GM18868 (cell line): Measurements from ENCODE around the gene MEGF8.

Source experiments
- ATAC-seq: cut with Tn5 transposase; IDR thresholded peaks from one replicate; pipeline ENCODE4 v1.9.1; 2021; ENCODE audit warnings: mild to moderate bottlenecking, moderate library complexity; ENCODE audit not compliant: unreplicated experiment

MEGF8 gene

GRCh38 chr19:42303101-42303464, 22.4 kb upstream of the MEGF8 start:
- no peak for ATAC-seq

DNA sequence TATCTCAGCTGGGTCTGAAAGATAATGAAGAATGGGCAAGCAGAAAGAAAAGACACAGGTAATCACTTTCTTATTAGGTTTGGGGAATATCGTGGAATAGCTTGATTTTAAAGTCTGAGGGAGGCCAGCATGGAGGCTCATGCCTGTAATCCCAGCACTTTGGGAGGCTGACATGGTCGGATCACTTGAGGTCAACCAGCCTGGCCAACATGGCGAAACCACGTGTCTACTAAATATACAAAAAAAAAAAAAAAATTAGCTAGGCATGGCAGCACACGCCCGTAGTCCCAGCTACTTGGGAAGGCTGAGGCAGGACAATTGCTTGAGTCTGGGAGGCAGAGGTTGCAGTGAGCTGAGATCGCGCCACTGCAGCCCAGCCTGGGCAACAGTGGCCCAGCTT, 21.6 kb upstream of the MEGF8 start:
- ATAC-seq, result no peak

DNA sequence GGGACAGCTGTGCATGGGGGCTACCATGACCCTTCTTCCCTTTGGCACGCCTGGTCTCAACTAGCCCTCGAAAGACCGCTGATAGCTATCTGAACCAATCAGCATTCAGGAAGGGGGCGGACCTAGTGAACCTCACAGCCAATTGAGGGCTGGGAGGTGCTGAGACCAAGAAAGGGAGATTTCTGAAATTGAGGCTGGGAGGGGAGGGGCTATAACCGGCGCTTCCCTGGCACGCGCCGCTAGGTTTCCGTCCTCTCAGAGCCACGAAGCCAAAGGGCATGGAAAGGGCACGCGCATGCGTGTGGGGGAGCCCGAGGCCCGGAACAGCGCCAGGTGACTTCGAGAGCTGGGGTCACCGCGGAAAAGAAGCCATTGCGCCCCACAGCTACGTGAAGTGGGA, 18.8 kb upstream of the MEGF8 start:
- ATAC-seq, result no peak

DNA sequence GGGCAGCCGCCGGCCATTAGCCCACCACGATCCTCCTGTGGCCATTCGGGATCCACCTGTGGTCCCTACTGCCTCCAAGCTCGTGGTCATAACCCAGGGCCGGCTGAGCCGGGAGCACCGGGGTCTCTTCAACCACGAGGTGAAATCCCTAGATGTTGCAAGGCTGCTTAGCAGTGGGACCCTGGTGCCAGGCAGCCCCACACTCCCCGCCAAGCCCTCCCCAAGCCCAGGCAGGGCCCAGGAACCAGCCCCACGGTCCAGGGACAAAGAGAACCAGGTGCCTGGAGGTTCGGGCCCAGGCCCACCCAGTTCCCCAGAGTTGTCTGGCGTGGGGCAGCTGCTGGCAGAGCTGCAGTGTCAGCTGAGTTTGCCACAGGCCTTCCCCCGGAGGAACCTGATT, 15.7 kb upstream of the MEGF8 start:
- ATAC-seq, result no peak

- ATAC-seq, result no peak
Measured at GRCh38 chr19:42311657-42312056, 13.8 kb upstream of the MEGF8 start.

- ATAC-seq, result no peak
Measured at GRCh38 chr19:42312370-42312769, 13.1 kb upstream of the MEGF8 start.

- ATAC-seq, result no peak
Measured at GRCh38 chr19:42313096-42313839, 12.2 kb upstream of the MEGF8 start, which contains the start of gene TMEM145. TSS of gene TMEM145 (plus strand) at chr19:42313309. CDS start at chr19:42313377, 68 bp downstream.

GRCh38 chr19:42313840-42314755, 11.3 kb upstream of the MEGF8 start:
- ATAC-seq, result no peak

DNA sequence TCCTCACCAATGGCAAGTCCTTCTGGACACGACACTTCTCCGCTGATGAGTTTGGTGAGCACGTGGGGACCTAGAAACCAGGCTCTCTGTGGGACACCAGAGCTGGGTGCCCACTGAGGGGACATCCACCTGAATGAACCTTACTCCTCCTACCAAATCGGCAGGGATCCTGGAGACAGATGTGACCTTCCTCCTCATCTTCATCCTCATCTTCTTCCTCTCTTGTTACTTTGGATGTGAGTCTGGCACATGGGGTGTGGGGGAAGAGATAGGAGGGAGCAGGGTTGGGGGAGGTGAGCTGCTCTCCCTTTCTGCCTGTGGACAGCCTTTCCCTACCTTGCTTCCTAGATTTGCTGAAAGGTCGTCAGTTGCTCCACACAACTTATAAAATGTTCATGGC, 10.4 kb upstream of the MEGF8 start:
- ATAC-seq, result no peak

DNA sequence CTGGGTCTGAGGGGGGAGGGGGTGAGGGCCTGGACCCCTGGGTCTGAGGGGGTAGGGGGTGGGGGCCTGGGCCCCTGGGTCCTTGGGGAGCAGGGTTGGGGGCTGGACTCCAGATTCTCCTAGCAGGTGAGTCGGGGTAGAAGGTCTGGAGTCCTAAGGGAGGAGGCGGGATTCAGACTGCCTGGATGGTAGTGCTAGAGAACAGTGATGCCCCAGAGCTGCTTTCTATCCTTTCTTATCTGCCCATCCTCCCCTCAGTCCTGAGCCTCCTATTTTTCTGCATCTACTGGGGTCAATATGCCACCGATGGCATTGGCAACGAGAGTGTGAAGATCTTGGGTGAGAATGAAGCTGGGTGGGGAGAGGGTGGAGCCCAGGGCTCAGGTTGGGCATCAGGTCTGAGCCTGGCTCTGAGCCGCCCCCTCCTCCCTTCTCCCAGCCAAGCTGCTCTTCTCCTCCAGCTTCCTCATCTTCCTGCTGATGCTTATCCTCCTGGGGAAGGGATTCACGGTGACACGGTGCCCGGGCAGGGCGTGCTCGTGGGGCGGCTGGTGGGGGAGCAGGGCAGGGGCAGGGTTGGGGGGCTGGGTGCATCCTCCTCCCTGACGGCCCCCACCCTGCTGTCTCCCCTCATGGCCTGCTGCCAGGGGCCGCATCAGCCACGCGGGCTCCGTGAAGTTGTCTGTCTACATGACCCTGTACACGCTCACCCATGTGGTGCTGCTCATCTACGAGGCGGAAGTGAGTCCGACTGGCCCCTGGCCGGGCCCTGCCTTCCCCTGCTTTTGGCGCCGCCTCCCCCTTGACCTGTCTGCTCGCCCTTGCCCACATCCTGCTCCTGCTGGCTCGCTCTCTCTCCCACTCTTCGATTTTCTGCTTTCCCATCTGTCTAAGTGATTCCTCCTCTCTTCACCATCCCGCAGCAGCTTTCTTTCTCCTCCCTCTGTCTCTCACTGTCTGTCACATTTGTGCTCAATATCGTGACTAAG, 8.9 kb upstream of the MEGF8 start:
- no peak for ATAC-seq

- no peak for ATAC-seq
Measured at GRCh38 chr19:42317535-42317934, 7.9 kb upstream of the MEGF8 start.

GRCh38 chr19:42322305-42322704, 3.1 kb upstream of the MEGF8 start:
- ATAC-seq, result no peak

DNA sequence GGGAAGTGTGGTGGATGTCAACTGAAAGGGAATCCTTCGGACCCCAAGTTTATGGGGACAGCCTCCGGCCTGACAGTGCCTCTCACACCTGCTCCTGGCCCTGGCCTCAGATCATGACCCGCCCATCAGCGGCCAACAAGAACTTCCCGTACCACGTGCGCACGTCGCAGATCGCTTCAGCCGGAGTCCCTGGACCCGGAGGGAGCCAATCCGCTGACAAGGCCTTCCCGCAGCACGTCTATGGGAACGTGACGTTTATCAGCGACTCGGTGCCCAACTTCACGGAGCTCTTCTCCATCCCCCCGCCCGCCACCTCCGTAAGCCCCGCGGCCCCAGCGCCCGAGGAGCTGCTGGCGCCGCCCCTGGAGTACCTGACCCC, 2.0 kb upstream of the MEGF8 start:
- ATAC-seq, result no peak

GRCh38 chr19:42323852-42324654, 1.4 kb upstream of the MEGF8 start:
- no peak for ATAC-seq

- no peak for ATAC-seq
Measured at GRCh38 chr19:42324655-42325307, 654 bp upstream of the MEGF8 start.

- peak; percentile 2 for ATAC-seq
Measured at GRCh38 chr19:42325896-42326771, 699 bp downstream of the MEGF8 start.

- no peak for ATAC-seq
Measured at GRCh38 chr19:42326969-42327368, 1.5 kb downstream of the MEGF8 start.

DNA sequence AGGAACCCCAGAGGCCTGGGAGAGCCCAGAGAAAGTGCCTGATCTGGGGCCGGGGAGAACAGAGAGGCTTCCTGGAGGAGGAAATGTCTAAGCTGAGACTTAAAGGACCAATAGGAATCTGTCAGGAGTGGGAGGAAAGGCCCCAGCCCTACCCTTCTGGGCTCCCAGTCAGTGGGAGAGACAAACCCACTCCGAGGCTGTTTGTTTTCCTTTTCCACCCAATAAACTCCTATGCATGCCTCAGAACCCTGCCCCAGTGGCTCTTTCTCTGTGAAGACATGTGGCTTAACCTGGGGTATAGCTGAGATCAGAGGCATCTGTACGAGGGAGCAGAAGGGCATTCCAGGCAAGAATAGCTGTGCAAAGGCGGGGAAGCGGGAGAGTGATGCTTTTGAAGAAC, 1.9 kb downstream of the MEGF8 start:
- ATAC-seq, result no peak

- ATAC-seq, result no peak
Measured at GRCh38 chr19:42328106-42328505, 2.7 kb downstream of the MEGF8 start.
